Breast epithelium (tissue), 3 donors: ENCODE data around the gene C16orf89.

Experiments
- CTCF ChIP-seq, 3 donors: fragments of 450-650 bp; IDR thresholded peaks; one replicate each; pipeline ENCODE4 v1.5.1; 2016 to 2017; ENCODE audit warnings: antibody characterized with exemption in 3 of 3, mild to moderate bottlenecking in 3 of 3, moderate library complexity in 3 of 3
- POLR2A ChIP-seq: fragments of 450-650 bp; IDR thresholded peaks from one replicate; pipeline ENCODE4 v1.6.1; 2016; ENCODE audit warnings: antibody characterized with exemption, mild to moderate bottlenecking, moderate library complexity
- POLR2AphosphoS5 ChIP-seq, 3 donors: sonication (generic); formaldehyde crosslinking; IDR thresholded peaks; one replicate each; pipeline ENCODE4 v1.6.1; 2017; ENCODE audit warnings: antibody characterized with exemption in 3 of 3

GRCh38 chr16:5008311-5008731, 57.4 kb downstream of the C16orf89 start:
- no peak for TF ChIP-seq CTCF (IDR thresholded peaks at IDR 0.05)
- TF ChIP-seq POLR2A, result no peak
- TF ChIP-seq POLR2AphosphoS5 (IDR thresholded peaks at IDR 0.05), result no peak
